Transverse colon (tissue), 4 donors: ENCODE measurements around the gene TBX10.
"Not testable (repeated sequence)": the region's sequence is repeated elsewhere in the genome, so short reads cannot be mapped to it uniquely, and the experiment has no call there.

ENCODE experiments used
- CTCF ChIP-seq, 5 experiments: fragments of 200-600 bp in 3 of 5; fragments of 450-650 bp in 2 of 5; sonication (generic) in 3 of 5; IDR thresholded peaks; 1 replicate in 2 of 5; 2 replicates in 3 of 5; pipeline ENCODE4 v1.5.1; 2016 to 2017; ENCODE audit warnings: antibody characterized with exemption in 5 of 5, inconsistent platforms in 3 of 5, mild to moderate bottlenecking in 2 of 5, moderate library complexity in 1 of 5
- POLR2A ChIP-seq: fragments of 450-650 bp; IDR thresholded peaks from one replicate; pipeline ENCODE4 v1.6.1; 2016; ENCODE audit warnings: antibody characterized with exemption, mild to moderate bottlenecking, moderate library complexity
- POLR2AphosphoS5 ChIP-seq, 3 donors: sonication (generic); formaldehyde crosslinking; IDR thresholded peaks; one replicate each; pipeline ENCODE4 v1.6.1; 2016; ENCODE audit warnings: antibody characterized with exemption in 3 of 3

- not testable (repeated sequence) for TF ChIP-seq CTCF (IDR thresholded peaks at IDR 0.05); POLR2A; POLR2AphosphoS5 (IDR thresholded peaks at IDR 0.05)
Measured at GRCh38 chr11:67685641-67686332, 46.2 kb upstream of the TBX10 start.
